ENCODE measurements around the gene CREM.

The CREM gene

DNA sequence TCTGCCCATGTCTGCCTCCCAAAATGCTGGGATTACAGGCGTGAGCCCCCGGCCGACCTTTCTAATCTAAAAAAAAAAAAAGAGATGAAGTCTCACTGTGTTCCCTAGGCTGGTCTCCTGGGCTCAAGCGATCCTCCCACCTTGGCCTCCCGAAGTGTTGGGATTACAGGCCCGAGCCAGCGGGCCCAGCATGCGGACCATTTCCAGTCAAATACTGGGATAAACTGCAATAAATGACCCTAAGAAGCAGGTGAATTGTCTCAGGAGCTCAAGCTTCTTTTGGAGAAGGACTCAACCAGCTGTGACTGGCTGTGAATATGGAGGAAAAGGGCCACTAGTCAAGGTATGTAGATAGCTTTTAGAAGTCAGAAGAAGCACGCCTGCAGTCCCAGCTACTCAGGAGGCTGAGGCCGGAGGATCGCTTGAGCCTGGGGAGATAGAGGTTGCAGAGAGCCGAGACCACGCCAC, 550 bp upstream of the CREM start:
- no peak for ATAC-seq
- no peaks in the 10 kb centered on the region for H3K27me3 Mint-ChIP-seq
- H3K36me3 Mint-ChIP-seq = peaks cover 13% of the 10 kb centered on the region
- H3K4me3 Mint-ChIP-seq = peak overlapping the region; percentile 91
- H3K4me1 Mint-ChIP-seq = peaks cover 42% of the 10 kb centered on the region
- H3K27ac Mint-ChIP-seq = peak overlapping the region; percentile 99
- H3K9me3 Mint-ChIP-seq = no peaks in the 10 kb centered on the region

DNA sequence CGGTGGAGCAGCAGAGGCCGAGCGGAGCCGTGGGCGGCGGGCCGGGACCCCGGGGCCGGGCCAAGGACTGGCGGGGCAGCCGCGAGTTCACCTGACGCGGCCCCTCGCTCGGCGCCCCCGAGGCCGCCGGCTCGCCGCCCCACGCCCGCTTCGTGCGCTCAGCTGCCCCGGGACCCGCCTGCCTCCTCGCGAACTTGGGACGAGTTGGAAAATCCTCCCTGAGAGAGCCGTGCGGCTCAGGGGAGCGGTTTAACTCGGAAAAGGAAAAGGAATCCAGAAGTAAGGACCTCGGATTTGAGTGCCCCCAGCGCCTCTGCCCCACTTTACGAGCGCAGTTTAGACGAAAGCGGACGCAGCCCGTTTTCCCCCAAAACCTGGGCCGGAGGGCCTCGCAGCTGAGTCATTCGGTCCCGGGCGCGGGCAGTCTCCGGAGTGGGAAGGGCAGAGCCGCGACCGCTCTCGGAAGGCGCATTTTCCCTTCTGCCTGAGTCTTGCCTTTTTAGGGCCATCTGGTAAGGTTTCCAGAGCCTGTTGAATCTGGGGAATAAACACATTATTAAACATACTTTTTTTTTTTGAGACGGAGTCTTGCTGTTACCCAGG, 744 bp downstream of the CREM start:
- peaks cover 55% of the 10 kb centered on the region for H3K4me1 Mint-ChIP-seq
- peak; percentile 25 for ATAC-seq
- peak overlapping the region; percentile 91 for H3K4me3 Mint-ChIP-seq
- no peaks in the 10 kb centered on the region for H3K27me3 Mint-ChIP-seq
- peaks cover 13% of the 10 kb centered on the region for H3K36me3 Mint-ChIP-seq
- H3K27ac Mint-ChIP-seq = peak overlapping the region; percentile 99
- no peaks in the 10 kb centered on the region for H3K9me3 Mint-ChIP-seq

DNA sequence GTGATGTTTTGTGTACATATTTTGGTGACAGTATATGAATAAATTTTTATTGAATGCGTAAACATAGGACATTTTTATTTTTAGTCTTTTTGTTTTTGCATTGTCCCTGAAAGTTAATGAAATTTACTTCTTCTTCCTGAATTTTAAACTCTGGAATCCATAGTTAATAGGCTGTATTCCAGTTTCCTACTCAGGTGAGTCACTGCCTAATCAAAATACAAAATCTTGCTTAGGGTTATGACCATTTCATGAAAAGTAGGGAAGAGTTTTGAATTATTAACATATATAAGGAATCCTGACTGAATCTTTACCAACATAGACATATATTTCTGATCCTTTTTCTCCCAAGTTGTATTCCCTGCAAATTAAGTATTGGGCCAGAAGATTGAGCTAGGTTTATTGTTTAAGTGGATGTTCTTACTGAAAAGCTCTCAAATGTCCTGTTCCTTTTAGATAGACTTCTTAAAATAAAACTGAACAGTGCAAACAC, 2.6 kb downstream of the CREM start:
- Mint-ChIP-seq H3K9me3 (no peaks in the 10 kb centered on the region), H3K4me1 (peaks cover 62% of the 10 kb centered on the region), H3K27me3 (no peaks in the 10 kb centered on the region), H3K4me3 (peak overlapping the region; percentile 91), H3K36me3 (peaks cover 13% of the 10 kb centered on the region), H3K27ac (peak overlapping the region; percentile 99)
- ATAC-seq = no peak

DNA sequence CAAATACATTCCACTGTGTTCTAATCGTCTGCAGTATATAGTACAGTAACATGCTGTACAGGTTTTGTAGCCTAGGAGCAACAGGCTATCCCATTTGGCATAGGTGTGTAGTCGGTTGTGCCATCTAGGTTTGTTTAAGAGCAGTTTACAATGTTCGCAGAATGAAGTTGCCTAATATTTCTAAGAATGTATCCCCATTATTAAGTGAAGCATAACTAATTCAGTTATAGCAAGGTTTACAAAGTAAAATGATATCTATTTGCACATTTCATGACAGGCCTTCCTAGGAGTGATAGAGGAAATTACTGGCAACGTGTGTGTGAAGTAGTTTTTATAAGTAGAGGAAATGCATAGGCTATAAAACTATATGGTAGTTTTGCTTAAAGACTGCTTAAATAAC, 4.0 kb downstream of the CREM start:
- Mint-ChIP-seq H3K27ac (peak overlapping the region; percentile 93), H3K4me3 (no peak overlapping the region), H3K4me1 (peaks cover 64% of the 10 kb centered on the region), H3K9me3 (no peaks in the 10 kb centered on the region), H3K27me3 (no peaks in the 10 kb centered on the region), H3K36me3 (peaks cover 16% of the 10 kb centered on the region)
- ATAC-seq = no peak

DNA sequence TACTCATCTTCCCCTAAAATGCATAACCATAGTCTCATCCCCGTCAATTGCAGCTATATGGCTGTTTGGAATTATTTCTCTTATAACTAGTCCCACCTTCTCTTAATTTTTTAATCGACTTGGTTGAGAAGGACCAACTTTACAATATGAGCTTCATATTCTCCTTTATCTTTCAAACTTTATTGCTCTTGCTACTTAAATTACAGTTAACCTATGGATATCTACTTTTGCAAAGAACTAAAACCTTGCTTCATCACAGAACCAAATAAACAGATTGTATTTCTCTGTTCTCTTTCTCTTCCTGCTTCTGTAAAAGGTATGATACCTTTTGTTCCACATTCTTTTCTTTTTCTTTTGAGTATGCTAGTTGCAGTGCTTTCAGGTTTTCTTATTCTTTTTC, 6.1 kb downstream of the CREM start:
- peaks cover 19% of the 10 kb centered on the region for H3K36me3 Mint-ChIP-seq
- peak overlapping the region; percentile 93 for H3K27ac Mint-ChIP-seq
- no peaks in the 10 kb centered on the region for H3K9me3 Mint-ChIP-seq
- no peaks in the 10 kb centered on the region for H3K27me3 Mint-ChIP-seq
- no peak for ATAC-seq
- peaks cover 68% of the 10 kb centered on the region for H3K4me1 Mint-ChIP-seq
- H3K4me3 Mint-ChIP-seq = peak overlapping the region; percentile 65

DNA sequence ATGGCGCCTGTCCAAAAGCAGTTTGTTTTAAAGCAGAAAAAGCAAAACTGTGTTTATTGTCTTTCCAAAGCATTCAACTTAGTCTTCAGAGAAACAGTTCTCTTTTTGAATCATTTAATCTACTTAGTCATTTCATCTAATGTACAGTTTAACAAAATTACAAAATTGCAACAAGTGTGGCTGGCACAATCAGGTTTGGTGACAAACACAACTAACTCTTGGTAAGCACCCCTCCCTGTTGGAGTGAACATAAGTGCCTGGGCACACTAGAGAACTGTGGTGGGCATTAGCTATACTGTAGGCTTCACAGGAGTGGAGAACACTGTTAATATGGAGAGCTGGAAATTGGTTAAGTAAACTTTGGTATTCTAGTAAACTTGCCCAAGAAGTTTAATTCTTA, 6.9 kb downstream of the CREM start:
- Mint-ChIP-seq H3K36me3 (peaks cover 10% of the 10 kb centered on the region), H3K27ac (peak overlapping the region; percentile 93), H3K4me1 (peaks cover 60% of the 10 kb centered on the region), H3K27me3 (no peaks in the 10 kb centered on the region), H3K9me3 (no peaks in the 10 kb centered on the region), H3K4me3 (no peak overlapping the region)
- ATAC-seq = no peak

DNA sequence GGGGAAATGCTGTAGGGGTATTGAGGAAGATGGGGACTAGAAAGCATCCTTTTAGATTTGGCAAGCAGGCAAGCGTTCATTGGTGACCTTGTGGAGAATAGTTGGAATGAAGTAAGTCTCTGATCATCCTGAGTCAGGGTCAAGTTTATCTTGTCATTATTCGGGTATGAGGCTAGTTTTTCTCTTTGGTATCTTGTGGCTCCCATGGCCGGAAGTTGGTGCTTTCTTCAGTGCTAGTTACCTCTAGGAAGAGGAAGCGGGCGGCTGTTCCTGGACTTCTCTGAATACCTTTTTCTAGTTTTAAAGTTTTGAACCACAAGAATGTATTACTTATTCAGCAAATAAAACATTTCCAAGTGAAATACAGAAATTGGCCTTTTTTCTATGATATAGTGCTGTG, 9.2 kb downstream of the CREM start:
- no peak for ATAC-seq
- Mint-ChIP-seq H3K36me3 (peaks cover 6% of the 10 kb centered on the region), H3K4me1 (peaks cover 45% of the 10 kb centered on the region), H3K9me3 (no peaks in the 10 kb centered on the region), H3K4me3 (peak overlapping the region; percentile 40), H3K27ac (peak overlapping the region; percentile 94), H3K27me3 (no peaks in the 10 kb centered on the region)

DNA sequence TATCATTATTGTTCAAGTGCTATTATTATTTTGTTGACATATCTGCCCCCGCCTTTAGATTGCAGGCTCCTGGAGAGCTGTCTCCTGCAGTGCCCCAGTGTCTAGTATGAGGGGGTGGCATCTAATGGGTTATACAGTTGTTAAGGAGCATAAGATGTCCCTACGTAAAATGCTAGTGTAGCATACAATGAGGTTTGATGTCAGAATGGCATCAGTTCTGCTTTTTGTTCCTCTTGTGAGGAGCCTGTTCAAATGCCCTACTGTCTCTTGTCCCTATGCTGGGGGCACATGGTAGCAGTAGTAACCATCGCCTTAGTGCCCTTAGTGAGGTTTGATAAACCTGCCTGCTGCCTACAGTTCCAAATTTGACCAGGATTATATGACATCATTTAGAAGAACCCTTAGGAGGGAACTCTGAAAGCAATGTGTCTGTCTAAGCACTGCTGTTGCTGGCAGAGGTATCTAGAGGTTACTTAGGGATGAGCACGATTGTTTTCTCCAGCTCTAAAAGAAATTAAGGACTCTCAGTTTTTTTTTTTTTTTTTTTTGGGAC, 9.7 kb downstream of the CREM start:
- Mint-ChIP-seq H3K4me1 (peaks cover 40% of the 10 kb centered on the region), H3K9me3 (no peaks in the 10 kb centered on the region), H3K4me3 (peak overlapping the region; percentile 18), H3K27me3 (no peaks in the 10 kb centered on the region), H3K27ac (peak overlapping the region; percentile 94), H3K36me3 (peaks cover 6% of the 10 kb centered on the region)
- ATAC-seq = peak; percentile 93

DNA sequence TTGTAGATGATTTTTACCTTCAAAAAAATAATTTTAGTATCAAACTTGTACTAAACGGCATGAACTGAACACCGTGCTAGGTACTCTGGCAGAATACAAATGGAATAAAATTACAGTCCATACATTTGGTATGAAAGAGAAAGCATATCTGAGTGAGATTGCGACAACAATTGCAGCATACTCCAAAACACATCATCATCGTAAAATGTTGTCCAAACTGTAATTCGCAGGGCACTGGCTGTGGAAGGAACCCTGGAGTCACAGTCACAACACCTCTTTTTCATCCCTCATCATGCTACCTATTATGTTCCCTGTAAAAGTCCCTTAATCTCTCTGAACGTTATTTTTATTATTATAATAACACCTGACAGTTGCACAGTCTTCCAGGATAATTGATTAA, 13.5 kb downstream of the CREM start:
- Mint-ChIP-seq H3K27me3 (no peaks in the 10 kb centered on the region), H3K27ac (no peak overlapping the region), H3K36me3 (peaks cover 23% of the 10 kb centered on the region), H3K4me3 (no peak overlapping the region), H3K9me3 (peaks cover 1% of the 10 kb centered on the region), H3K4me1 (peaks cover 29% of the 10 kb centered on the region)
- no peak for ATAC-seq

DNA sequence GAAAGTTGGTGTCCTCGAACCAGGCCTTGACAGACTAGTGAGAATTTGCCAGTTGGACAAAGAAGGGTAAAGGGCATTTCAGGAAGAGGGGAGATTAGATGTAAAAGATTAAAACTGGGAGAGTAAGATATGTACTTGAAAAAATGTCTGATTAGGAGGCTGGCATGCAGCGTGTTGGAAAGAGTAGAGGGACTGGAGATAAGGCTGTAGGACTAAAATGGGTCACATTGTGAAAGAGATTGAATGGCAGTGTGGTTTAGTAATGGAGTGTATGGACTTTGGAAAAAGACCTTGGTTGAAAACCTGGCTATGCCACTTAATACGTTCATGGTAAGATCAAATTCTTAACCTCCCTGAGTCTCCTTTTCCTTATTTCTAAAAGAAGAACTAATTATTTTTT, 14.1 kb downstream of the CREM start:
- H3K4me3 Mint-ChIP-seq = no peak overlapping the region
- H3K27ac Mint-ChIP-seq = no peak overlapping the region
- ATAC-seq = no peak
- peaks cover 22% of the 10 kb centered on the region for H3K36me3 Mint-ChIP-seq
- H3K4me1 Mint-ChIP-seq = peaks cover 27% of the 10 kb centered on the region
- peaks cover 3% of the 10 kb centered on the region for H3K9me3 Mint-ChIP-seq
- H3K27me3 Mint-ChIP-seq = no peaks in the 10 kb centered on the region

DNA sequence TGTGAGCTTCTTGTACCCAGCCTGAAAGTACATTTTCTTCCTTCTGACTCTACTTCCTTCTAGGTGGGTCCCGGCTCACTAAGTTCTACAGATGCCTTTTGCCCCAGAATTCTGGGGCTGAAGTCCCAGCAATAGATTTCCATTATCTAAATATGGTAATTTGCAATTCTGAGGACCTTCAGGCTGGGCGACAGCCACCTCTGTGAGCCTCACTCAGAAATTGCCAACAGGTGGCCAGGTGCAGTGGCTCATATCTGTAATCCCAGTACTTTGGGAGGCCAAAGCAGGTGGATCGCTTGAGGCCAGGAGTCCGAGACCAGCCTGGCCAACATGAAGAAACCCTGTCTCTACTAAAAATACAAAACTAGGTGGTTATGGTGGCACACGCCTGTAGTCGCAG, 23.7 kb downstream of the CREM start:
- Mint-ChIP-seq H3K4me3 (peak overlapping the region; percentile 16), H3K9me3 (no peaks in the 10 kb centered on the region)
- ATAC-seq = no peak

DNA sequence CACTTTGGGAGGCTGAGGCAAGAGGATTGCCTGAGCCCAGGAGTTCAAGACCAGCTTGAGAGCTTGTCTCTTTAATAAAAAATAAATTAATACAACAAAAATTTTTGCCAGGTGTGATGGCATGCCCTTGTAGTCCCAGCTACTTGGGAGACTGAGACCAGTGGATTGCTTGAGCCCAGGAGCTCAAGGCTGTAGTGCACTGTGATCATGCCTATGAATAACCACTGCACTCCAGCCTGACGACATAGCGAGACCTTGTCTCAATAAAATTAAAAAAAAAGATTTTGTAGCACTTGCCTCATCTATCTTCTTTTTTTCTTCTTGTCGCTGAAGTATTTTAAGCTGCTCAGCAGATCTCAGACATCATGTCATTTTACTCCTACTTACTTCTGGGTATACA, 26.3 kb downstream of the CREM start:
- Mint-ChIP-seq H3K36me3 (peaks cover 15% of the 10 kb centered on the region), H3K4me3 (no peak overlapping the region), H3K4me1 (peaks cover 37% of the 10 kb centered on the region), H3K27me3 (no peaks in the 10 kb centered on the region), H3K9me3 (no peaks in the 10 kb centered on the region), H3K27ac (no peak overlapping the region)
- no peak for ATAC-seq

More for the DNA sequence above, 23.7 kb downstream of the CREM start:
- H3K27me3 Mint-ChIP-seq = no peaks in the 10 kb centered on the region
- peaks cover 43% of the 10 kb centered on the region for H3K4me1 Mint-ChIP-seq
- peak overlapping the region; percentile 86 for H3K27ac Mint-ChIP-seq
- peaks cover 16% of the 10 kb centered on the region for H3K36me3 Mint-ChIP-seq

DNA sequence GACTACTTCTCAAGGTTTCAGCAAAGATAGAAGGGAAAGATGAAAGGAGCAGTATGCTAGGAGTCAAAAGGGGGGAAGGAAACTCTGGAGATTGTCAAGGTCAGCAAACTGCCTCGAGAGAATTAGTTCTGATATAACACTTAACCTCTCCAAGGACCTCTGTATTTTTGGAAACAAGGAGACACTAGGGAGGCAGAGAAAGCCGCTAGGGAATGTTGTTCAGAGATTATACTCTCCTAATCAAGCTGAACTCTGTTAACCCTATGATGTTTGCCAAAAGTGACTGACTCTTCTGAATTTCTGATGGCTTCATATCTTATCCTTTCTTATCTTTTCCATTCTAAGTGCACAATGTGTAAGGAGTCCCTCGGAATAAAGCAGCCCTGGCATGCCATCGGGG, 27.1 kb downstream of the CREM start:
- no peaks in the 10 kb centered on the region for H3K9me3 Mint-ChIP-seq

DNA sequence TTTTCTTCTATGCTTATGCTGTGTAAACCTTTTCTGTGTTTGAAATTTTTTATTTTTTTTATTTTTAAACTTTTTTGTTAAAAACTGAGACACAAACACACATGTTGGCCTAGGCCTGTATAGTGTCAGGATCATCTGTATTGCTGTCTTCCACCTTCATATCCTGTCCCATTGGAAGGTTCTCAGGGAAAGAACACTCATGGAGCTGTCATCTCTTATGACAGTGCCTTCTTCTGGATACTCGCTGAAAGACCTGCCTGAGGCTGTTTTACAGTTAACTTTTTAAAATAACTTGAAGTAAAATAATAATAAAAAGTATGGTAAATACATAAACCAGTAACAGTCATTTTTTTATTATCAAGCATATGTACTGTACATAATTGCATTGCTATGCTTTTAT, 34.1 kb downstream of the CREM start:
- peaks cover 29% of the 10 kb centered on the region for H3K36me3 Mint-ChIP-seq
- H3K27ac Mint-ChIP-seq = no peak overlapping the region
- H3K4me1 Mint-ChIP-seq = peaks cover 7% of the 10 kb centered on the region
- H3K27me3 Mint-ChIP-seq = no peaks in the 10 kb centered on the region
- ATAC-seq = no peak
- no peaks in the 10 kb centered on the region for H3K9me3 Mint-ChIP-seq
- no peak overlapping the region for H3K4me3 Mint-ChIP-seq

More for the DNA sequence above, 27.1 kb downstream of the CREM start:
- Mint-ChIP-seq H3K36me3 (peaks cover 15% of the 10 kb centered on the region), H3K4me1 (peaks cover 33% of the 10 kb centered on the region), H3K27me3 (no peaks in the 10 kb centered on the region), H3K4me3 (no peak overlapping the region), H3K27ac (peak overlapping the region; percentile 17)
- no peak for ATAC-seq

DNA sequence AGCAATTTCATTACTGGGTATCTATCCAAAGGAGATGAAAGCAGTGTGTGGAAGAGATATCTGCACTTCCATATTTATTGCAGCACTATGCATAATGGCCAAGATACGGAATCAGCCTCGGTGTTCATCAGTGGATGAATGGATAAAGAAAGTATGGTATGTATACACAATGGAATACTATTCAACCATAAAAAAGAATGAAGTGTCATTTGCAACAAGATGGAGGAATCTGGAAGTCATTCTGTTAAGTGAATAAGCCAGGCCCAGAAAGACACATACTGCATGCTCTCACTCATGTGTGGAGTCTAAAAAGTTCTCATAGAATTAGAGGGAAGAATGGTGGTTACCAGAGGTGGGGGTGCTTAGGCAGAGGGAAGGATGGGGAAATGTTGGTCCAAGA, 35.3 kb downstream of the CREM start:
- H3K36me3 Mint-ChIP-seq = peaks cover 29% of the 10 kb centered on the region
- H3K4me1 Mint-ChIP-seq = peaks cover 7% of the 10 kb centered on the region
- no peaks in the 10 kb centered on the region for H3K9me3 Mint-ChIP-seq
- H3K27me3 Mint-ChIP-seq = no peaks in the 10 kb centered on the region
- ATAC-seq = no peak
- no peak overlapping the region for H3K27ac Mint-ChIP-seq
- H3K4me3 Mint-ChIP-seq = no peak overlapping the region

DNA sequence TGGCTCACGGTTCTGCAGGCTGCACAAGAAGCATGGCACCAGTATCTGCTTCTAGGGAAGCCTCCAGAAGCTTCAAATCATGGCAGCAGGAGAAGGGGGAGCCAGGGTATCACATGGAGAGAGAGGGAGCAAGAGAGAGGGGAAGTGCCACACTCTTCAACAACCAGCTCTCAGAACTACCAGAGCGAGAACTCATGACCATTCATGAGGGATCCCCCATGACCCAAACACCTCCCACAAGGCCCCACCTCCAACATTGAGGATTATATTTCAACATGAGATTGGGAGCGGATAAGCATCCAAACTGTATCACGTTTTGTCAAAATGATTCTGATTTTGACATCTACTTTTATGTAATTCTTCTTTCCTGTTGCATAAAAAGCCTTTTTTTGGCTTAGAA, 38.5 kb downstream of the CREM start:
- Mint-ChIP-seq H3K4me3 (no peak overlapping the region), H3K27me3 (no peaks in the 10 kb centered on the region), H3K9me3 (peaks cover 2% of the 10 kb centered on the region), H3K4me1 (peaks cover 12% of the 10 kb centered on the region), H3K27ac (no peak overlapping the region), H3K36me3 (peaks cover 28% of the 10 kb centered on the region)
- ATAC-seq = no peak
